ENCODE results near the gene CTIF.

GRCh38 chr18:48714873-48715272, 176.0 kb downstream of the CTIF start:
- TF ChIP-seq EZH2 (IDR thresholded peaks at IDR 0.05; ENCODE audit: low read length, missing control alignments) (no peak), CTCF (conservative IDR thresholded peaks at IDR 0.05 in 1 of 2, IDR thresholded peaks at IDR 0.05 in 1 of 2; ENCODE audit: low read depth in 1 of 2, low read length in 2 of 2) (no peak)
